Keratinocyte (primary cell): Measurements from ENCODE around the gene KRT77. TPM values are rescaled to one million over a fixed set of nuclear protein-coding genes. Genes with fewer than 3 reads are reported as not detected.

Source experiments
- DNase-seq: peaks from one replicate; pipeline ENCODE4 v3.0.0-alpha.2; 2011; ENCODE audit warnings: low read depth, missing footprints, low spot score
- FAIRE-seq: peaks from 2 replicates; lab custom pipeline; 2011; peaks lifted over from hg19 to GRCh38; lab: Jason Lieb, UNC
- H2AFZ ChIP-seq: 2 replicates; pipeline ENCODE4 v1.6.0; 2012; ENCODE audit warnings: low read length, control low read depth, inconsistent platforms; ENCODE audit not compliant: control insufficient read depth
- H3K27ac ChIP-seq: 2 replicates; pipeline ENCODE4 v1.5.1; 2011; ENCODE audit warnings: low read length; ENCODE audit not compliant: control insufficient read depth, insufficient read depth
- H3K27me3 ChIP-seq: 3 replicates; pipeline ENCODE4 v1.6.0; 2011; ENCODE audit warnings: low read length; ENCODE audit not compliant: control insufficient read depth, insufficient read depth; ENCODE audit errors: extremely low read depth
- H3K36me3 ChIP-seq, 2 experiments: 2 replicates in 1 of 2; 3 replicates in 1 of 2; pipeline ENCODE4 v1.5.1; 2011; ENCODE audit warnings: low read length in 2 of 2, mild to moderate bottlenecking in 1 of 2; ENCODE audit not compliant: control insufficient read depth in 2 of 2, insufficient read depth in 2 of 2; ENCODE audit errors: extremely low read depth in 1 of 2
- H3K4me1 ChIP-seq: 3 replicates; pipeline ENCODE4 v1.5.1; 2011; ENCODE audit warnings: low read length; ENCODE audit not compliant: control insufficient read depth, insufficient read depth; ENCODE audit errors: extremely low read depth
- H3K4me2 ChIP-seq: 3 replicates; pipeline ENCODE4 v1.6.0; 2011; ENCODE audit warnings: low read depth, low read length; ENCODE audit not compliant: control insufficient read depth, insufficient read depth; ENCODE audit errors: extremely low read depth
- H3K4me3 ChIP-seq, 3 experiments: fragments of 200-600 bp in 1 of 3; sonication (generic) in 1 of 3; 2 replicates in 2 of 3; 3 replicates in 1 of 3; pipeline ENCODE4 v1.5.1; 2011 to 2016; ENCODE audit warnings: low read length in 3 of 3, mild to moderate bottlenecking in 3 of 3, control low read depth in 2 of 3, inconsistent platforms in 1 of 3, low read depth in 1 of 3, mixed read lengths in 1 of 3, mixed run types in 1 of 3, moderate library complexity in 1 of 3; ENCODE audit not compliant: control insufficient read depth in 2 of 3, insufficient read depth in 2 of 3; ENCODE audit errors: extremely low read depth in 1 of 3
- H3K79me2 ChIP-seq: 2 replicates; pipeline ENCODE4 v1.6.0; 2012; ENCODE audit warnings: low read length; ENCODE audit not compliant: control insufficient read depth, insufficient read depth
- H3K9ac ChIP-seq: 3 replicates; pipeline ENCODE4 v1.6.0; 2011; ENCODE audit warnings: low read length; ENCODE audit not compliant: control insufficient read depth, insufficient read depth; ENCODE audit errors: extremely low read depth
- H3K9me1 ChIP-seq: 3 replicates; pipeline ENCODE4 v1.6.0; 2011; ENCODE audit warnings: low read length; ENCODE audit not compliant: control insufficient read depth, insufficient read depth; ENCODE audit errors: extremely low read depth
- H3K9me3 ChIP-seq: 2 replicates; pipeline ENCODE4 v1.5.1; 2012; ENCODE audit warnings: low read depth, low read length; ENCODE audit not compliant: control insufficient read depth
- H4K20me1 ChIP-seq: 3 replicates; pipeline ENCODE4 v1.6.0; 2011; ENCODE audit warnings: low read length; ENCODE audit not compliant: control insufficient read depth, insufficient read depth; ENCODE audit errors: extremely low read depth
- CTCF ChIP-seq, 3 experiments: IDR thresholded peaks in 1 of 3; conservative IDR thresholded peaks in 1 of 3; optimal IDR thresholded peaks in 1 of 3; 2 replicates in 2 of 3; 3 replicates in 1 of 3; pipeline versions ENCODE3 to v1.5.1; 2011; ENCODE audit warnings: low read length in 3 of 3, mild to moderate bottlenecking in 3 of 3, moderate library complexity in 2 of 3, control low read depth in 1 of 3, inconsistent platforms in 1 of 3; ENCODE audit not compliant: insufficient read depth in 2 of 3; ENCODE audit errors: extremely low read depth in 1 of 3
- EZH2 ChIP-seq: IDR thresholded peaks from one replicate; pipeline ENCODE4 v1.6.1; 2012; ENCODE audit warnings: inconsistent platforms, mild to moderate bottlenecking, low read length, moderate library complexity
- dilution Hi-C: fragments of 300-500 bp; cut with MboI; formaldehyde crosslinking; loops from one replicate; pipeline ENCODE4 v1.7.0; 2020; ENCODE audit warnings: low sequenced_read_pairs; ENCODE audit not compliant: extremely low pct_ligation_motif_present
- polyA plus RNA-seq, 5 experiments: library from polyadenylated mRNA; depleted of rRNA in 3 of 5; stranded (reverse) in 3 of 5; stranded (forward) in 1 of 5; unstranded in 1 of 5; fragments of >200 nt; gene quantifications; 1 replicate in 1 of 5; 2 replicates in 3 of 5; 3 replicates in 1 of 5; pipeline versions ENCODE4 v1.2.1 to v1.2.3, GENCODE V29; 2011 to 2012; ENCODE audit warnings: missing spikeins in 2 of 5, low read depth in 1 of 5, low replicate concordance in 1 of 5

KRT77 gene
- polyA plus RNA-seq, 1 donor (not counting 4 experiments of a cell fraction or from before 2014, with no cell fraction given), result 1.3 TPM

GRCh38 chr12:52691076-52691840 lies 12.1 kb downstream of the KRT77 start:
- Histone ChIP-seq H3K4me3 (no peak overlapping the region), H2AFZ (peak overlapping the region; percentile 40)
- dilution Hi-C loops, result no loop called here

GRCh38 chr12:52690351-52691075 lies 12.8 kb downstream of the KRT77 start:
- Histone ChIP-seq H3K79me2 (no peaks in the 10 kb centered on the region), H3K4me3 (no peak overlapping the region), H3K27me3 (peaks cover 35% of the 10 kb centered on the region), H2AFZ (peak overlapping the region; percentile 40), H3K9ac (peak overlapping the region; percentile 9), H3K4me2 (peak overlapping the region; percentile 41), H3K4me1 (peaks cover 15% of the 10 kb centered on the region), H3K9me3 (no peaks in the 10 kb centered on the region), H3K27ac (no peak overlapping the region), H3K36me3 (no peaks in the 10 kb centered on the region), H4K20me1 (no peaks in the 10 kb centered on the region), H3K9me1 (no peaks in the 10 kb centered on the region)
- TF ChIP-seq CTCF (optimal IDR thresholded peaks at IDR 0.05 in 1 of 3, IDR thresholded peaks at IDR 0.05 in 1 of 3, conservative IDR thresholded peaks at IDR 0.05 in 1 of 3; ENCODE audit: extremely low read depth in 1 of 3, insufficient read depth in 2 of 3, low read length in 3 of 3) (no peak), EZH2 (no peak)
- dilution Hi-C loops, result no loop called here
- DNase-seq (no peak), FAIRE-seq (no peak)

More at GRCh38 chr12:52691076-52691840, 12.1 kb downstream of the KRT77 start:
- H3K4me1 ChIP-seq, result peaks cover 15% of the 10 kb centered on the region
- no peaks in the 10 kb centered on the region for H3K9me1 ChIP-seq
- FAIRE-seq (no peak), DNase-seq (no peak)
- TF ChIP-seq EZH2, result peak; percentile 36
- no peak for TF ChIP-seq CTCF (optimal IDR thresholded peaks at IDR 0.05 in 1 of 3, IDR thresholded peaks at IDR 0.05 in 1 of 3, conservative IDR thresholded peaks at IDR 0.05 in 1 of 3; ENCODE audit: extremely low read depth in 1 of 3, insufficient read depth in 2 of 3, low read length in 3 of 3)
- H3K4me2 ChIP-seq, result peak overlapping the region; percentile 41
- peak overlapping the region; percentile 9 for H3K9ac ChIP-seq
- no peak overlapping the region for H3K27ac ChIP-seq
- no peaks in the 10 kb centered on the region for H3K9me3 ChIP-seq
- peaks cover 33% of the 10 kb centered on the region for H3K27me3 ChIP-seq
- H4K20me1 ChIP-seq, result no peaks in the 10 kb centered on the region
- H3K36me3 ChIP-seq, result no peaks in the 10 kb centered on the region
- H3K79me2 ChIP-seq, result no peaks in the 10 kb centered on the region
